GM18867 (cell line): ENCODE measurements around the gene WFIKKN2.

Experiments used
- ATAC-seq: cut with Tn5 transposase; IDR thresholded peaks from one replicate; pipeline ENCODE4 v1.9.1; 2021; ENCODE audit warnings: mild to moderate bottlenecking, moderate library complexity; ENCODE audit not compliant: unreplicated experiment

WFIKKN2 gene

DNA sequence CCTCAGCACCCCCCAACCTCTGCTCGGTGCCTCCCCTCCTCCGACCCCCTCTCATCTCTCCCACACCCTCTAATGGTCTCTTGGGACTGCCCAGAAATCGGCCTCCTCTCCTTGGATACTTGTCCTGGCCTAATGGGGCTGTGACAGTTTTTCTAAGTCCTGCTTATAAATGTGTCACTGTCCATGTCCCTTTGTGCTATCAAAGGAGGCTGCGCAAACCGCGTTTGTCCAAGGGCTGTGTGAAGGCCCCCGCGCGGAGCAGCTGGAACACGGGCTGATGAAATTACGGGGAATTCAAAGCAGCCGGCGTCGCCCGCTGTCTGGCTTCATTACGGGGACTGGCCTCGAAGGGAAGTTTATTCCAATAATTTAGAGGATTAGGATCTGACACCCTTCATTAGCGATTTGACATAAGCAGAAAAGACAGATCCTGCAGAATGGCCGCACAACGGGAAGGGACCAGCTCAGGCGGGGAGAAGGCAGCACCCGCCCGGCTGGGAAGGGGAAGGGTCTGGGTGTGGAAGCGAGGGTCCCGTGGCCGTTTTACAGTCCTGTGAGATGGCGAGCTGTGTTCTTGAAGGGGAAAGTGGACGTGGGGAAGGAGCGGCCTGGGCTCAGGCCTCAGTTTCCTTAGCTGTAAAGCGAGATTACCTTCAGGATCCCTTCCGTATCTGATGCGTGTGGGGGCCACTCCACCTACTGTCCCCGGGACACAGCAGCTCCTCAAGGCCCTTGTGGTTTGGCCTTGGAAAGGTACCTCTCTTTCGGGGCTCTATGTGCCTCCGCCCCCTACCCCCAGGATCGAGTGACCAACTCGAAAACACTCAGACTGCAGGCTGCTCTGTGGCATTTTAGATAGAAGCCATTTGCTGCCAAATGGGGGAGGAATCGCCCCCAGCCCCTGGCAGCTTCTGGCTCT lies 1.6 kb upstream of the WFIKKN2 start:
- ATAC-seq = no peak

DNA sequence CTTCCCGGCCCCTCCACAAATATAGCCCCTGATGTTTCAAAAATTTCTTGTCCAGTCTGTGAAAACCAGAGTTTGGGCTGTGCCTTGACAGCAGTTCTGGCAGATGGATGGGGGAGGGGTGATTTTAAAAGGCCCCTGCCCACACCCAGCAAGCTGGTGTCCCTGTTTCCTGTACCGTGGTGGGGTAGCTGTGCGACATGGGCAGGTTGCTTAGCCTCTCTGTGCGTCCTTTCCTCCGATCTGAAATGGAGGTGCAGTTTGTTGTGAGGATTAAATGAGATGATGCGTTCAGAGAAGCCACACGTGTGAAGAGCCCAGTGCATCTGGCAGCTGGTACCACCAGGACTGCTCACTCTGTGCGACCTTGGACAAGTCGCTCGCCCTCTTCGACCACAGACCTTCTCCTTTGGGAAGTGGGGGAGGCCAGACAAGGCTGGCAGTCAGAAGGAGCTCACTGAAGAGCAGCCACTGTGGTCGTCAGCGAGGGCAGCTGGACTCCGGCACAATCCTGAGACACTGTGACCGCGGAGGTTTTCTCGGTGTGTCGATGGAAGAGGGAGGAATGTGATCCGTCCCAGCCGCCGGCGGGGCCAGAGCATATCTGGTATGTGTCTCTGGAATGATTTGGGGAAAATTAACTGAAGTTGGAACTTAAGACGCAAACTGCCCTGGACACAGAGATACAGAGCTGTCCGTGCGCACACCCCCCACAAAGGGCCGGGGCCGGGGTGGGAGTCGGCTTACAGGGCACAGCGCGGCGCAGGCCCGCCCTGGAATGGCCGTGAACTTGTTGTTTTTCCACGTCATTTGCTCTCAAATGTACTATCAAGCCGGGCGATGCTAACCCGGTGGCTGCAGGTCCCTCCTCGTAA lies 721 bp upstream of the WFIKKN2 start:
- ATAC-seq = no peak

DNA sequence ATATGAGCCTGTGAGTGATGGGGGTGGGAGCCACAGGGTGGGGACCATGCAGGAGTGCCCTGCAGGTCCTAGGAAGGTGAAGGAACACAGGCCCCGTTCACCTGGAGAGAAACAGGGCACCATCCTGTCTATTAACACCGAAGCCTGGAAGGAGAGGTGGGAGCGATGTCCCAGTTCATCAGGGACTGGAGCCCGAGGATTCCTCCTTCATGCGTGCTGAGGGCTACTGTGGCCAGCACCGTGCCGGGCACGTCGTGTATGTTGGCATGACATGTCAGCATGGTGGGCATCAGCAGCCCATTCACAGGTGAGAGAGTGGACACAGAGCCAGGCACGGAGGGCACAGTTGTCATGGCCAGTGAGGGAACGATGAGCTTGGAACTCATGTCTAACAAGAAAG lies 1.4 kb downstream of the WFIKKN2 start:
- ATAC-seq = no peak

DNA sequence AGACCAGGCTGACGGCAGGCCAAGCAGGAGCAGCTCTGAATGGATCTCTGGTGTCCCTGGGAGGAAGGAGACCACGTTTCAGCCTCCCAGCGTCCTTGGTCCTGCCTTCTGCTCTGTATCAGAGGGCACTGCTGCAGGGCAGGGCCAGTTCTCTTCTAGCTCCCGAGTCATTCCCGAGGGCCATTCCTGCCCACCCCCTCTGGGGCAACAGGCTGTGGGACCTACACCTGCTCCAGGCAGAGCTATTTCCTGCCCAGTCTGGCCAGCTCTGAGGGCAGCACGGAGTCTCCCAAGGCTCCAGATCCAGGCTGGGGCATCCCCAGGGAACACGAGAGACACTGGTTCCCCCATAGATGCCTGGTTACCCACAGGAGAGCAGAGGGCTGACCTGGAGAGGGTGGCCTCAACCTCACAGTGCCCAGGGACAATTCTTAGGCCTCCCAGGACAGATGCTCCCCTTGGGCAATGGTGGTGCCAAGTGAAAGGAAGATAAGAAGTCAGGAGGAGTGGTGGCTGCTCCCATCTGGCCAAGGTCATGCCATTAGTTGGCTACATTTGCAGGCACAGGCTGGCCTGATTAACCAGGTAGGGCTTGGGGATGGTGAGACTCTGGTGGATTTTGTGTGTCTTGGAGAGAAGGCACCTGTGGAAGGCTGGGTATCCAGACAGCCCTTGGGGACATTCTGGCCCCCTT lies 2.0 kb downstream of the WFIKKN2 start:
- ATAC-seq = no peak

DNA sequence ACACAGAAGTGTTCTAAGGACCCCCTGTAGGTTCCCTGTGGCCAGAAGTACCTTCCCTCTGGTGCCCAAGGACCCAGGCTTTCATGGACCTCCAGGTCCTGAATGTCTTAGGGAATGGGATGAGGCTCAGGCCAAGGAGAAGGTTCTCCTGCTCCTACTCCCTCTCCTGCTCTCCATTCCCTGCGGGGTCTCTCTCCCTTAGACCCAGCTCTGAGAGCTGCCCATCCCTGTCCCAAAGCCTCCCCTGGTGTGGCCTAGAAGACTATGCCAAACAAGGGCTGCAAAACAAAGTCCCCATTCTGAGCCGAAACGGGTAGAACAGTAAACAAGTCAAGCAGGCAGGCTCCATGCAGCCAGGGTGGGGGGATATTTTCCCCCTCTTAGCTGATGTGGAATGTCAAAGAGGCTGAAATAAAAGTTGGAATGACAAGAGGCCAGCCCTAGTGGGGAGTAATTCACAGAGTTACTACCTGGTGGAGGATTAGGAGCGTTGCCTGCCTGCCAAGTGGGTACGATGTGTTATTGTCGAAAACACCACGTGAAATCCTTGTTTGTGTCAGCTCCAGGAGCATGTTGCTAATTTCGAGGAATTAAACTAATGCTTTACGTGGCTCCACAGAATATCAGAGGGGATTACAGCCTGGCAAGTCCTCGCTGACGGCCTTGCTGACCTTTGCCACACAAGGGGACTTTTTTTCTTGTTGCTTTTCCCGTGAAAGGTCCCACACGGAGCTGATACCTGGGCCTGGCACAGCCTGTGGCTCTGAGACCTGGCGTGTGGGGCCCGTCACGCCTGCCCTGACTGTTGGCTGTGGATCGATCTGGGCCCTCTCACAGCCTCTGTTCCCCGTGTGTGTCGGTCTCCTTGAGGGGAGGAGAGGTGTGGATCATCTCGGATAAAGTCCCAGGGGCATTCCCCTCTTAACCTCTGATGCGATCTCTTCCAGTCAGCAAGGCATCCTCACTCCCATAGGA lies 2.9 kb downstream of the WFIKKN2 start:
- no peak for ATAC-seq

DNA sequence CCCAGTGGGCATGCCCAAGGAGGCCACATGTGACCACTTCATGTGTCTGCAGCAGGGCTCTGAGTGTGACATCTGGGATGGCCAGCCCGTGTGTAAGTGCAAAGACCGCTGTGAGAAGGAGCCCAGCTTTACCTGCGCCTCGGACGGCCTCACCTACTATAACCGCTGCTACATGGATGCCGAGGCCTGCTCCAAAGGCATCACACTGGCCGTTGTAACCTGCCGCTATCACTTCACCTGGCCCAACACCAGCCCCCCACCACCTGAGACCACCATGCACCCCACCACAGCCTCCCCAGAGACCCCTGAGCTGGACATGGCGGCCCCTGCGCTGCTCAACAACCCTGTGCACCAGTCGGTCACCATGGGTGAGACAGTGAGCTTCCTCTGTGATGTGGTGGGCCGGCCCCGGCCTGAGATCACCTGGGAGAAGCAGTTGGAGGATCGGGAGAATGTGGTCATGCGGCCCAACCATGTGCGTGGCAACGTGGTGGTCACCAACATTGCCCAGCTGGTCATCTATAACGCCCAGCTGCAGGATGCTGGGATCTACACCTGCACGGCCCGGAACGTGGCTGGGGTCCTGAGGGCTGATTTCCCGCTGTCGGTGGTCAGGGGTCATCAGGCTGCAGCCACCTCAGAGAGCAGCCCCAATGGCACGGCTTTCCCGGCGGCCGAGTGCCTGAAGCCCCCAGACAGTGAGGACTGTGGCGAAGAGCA lies 4.4 kb downstream of the WFIKKN2 start:
- no peak for ATAC-seq

DNA sequence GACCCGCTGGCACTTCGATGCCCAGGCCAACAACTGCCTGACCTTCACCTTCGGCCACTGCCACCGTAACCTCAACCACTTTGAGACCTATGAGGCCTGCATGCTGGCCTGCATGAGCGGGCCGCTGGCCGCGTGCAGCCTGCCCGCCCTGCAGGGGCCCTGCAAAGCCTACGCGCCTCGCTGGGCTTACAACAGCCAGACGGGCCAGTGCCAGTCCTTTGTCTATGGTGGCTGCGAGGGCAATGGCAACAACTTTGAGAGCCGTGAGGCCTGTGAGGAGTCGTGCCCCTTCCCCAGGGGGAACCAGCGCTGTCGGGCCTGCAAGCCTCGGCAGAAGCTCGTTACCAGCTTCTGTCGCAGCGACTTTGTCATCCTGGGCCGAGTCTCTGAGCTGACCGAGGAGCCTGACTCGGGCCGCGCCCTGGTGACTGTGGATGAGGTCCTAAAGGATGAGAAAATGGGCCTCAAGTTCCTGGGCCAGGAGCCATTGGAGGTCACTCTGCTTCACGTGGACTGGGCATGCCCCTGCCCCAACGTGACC lies 5.0 kb downstream of the WFIKKN2 start:
- ATAC-seq = no peak

DNA sequence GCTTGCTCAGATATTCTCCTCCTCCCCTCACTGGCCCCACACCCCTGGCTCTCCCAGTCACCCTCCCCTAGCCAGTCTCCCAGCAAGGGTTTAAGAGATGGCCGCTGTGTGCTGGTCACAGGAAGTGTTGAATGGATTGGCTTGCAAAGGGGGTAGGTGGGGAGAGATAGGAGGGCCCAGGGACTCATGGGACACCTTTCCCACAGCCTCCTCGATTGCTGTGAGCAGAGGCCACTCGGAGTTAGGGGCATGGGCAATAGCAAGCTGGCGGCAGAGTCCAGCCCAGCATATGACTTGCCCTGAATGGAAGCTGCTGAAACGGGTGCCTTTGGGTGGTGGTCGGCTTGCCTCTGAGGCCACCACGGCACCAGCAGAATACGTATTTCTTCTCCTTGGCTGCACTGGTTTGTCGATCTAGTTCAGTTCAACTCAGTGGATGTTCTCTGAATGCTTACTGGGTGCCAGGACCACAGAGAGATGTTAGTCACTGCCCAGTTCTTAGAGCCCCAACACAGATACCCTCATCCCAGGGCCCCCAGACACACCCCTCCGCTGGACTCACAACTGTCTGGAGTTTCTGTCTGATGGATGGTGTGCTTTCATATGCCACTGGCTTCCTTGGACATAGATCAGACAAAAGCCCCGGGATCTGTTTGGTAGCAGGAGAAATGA lies 6.0 kb downstream of the WFIKKN2 start:
- no peak for ATAC-seq

DNA sequence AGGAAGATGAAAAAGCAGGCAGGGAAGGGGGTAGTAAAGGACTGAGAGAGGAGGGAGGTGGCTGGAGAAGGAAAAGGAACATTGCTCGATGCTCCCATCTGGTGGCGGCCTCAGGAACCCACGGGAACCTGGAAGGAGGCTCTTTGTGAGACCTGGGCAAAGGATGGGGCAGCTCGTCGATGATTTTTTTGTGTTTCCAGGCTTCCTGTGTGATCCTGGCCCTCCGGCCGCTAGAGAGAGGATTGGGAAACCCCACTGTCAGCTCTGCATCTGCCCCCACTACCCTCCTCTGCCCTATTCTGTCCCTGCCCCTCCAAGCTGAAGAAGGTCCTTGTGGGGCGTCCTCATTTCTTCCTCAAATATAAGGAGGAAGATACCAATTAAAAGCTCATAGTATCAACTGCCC lies 6.6 kb downstream of the WFIKKN2 start:
- no peak for ATAC-seq

DNA sequence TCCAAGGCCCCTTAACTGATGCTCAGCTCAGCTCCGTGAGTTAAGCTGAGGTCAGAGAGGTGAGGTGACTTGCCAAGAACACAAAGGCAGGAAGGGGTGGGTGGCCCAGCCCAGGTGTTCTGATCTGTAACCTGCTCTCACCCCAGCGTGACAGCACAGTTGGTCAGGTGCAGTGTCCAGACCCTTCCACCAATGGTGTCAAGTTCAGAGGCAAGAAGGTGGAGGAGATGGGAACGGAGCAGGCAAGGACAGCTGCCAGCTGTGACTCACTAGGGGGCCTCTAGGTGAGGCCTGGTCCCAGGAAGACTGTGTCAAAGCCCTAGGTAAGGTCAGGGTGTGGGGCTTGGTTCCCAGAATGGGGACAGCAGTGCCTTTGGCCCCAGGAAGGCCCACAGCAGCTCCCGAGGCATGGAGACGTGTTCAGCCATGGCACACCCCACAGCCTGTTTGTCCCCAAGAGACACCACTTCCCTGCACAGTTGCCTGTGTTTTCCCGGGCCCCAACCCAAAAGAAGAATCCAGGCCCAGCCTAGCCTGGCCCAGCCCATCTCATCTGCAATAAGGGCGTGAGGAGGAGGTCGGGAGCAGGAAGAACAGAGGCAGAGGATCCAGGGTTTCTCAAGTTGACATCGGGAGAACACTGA lies 7.2 kb downstream of the WFIKKN2 start:
- ATAC-seq = no peak

DNA sequence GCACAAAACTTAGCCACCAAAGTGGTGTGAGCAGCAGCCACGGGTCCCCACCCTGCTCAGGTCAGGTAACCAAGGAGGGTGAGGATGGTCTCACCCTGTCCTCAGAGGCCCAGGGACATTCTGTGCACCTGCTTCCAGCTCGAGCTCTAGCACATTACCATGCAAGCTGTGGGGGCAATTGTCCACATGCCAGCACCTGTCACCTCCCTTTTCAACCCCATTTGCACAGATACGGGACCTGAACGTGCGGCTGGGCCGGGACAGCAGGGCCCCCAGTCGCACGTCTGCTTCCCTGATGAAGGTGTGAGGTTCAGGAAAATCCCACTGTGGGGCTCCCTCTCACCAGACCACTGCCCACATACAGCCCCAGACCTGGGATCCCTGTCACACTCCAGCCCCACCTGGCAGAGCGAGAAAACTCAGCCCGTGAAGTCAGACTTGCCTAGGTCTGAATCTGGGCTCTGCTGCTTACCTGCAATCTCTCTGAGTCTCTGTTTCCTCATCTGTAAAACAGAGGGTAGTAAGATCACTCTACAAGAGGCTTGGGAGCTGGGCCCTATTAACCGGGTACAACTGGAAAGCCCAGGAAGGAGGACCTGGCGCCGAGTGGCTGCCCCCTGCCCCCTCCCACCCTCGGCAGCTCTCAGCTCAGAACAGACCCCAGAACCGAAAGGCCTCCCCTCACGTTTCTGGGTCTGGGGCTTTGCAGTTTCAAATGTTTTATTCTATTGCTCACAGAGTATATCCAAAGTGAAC lies 7.9 kb downstream of the WFIKKN2 start:
- ATAC-seq = no peak

DNA sequence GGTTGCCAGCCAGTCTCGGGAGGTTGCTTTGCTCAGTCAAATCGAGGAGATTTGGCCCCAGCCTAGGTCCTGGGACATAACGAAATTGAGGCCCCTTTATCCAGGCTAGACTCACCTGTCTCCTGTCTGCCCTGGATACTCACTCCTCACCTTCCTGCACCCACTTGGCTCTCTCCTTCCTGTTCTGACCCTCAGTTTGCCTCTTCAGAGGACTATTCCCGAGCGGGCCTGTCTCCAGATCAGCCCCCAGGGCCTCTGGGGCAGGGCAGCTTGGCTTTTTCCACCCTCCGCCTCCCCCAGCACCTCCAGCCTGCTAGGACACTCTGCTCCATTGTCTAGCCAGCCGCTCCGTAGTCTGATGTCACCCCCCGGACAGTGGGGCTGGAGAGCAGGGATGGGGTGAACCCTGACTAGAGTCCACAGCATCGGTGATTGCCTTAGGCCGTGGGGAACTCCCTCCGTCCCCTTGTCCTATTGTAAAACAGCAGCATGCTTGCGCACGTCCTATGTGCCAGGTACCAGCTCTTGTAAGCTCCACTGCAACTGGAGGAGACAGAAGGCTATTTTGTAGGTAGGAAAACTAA lies 8.8 kb downstream of the WFIKKN2 start:
- ATAC-seq = no peak

DNA sequence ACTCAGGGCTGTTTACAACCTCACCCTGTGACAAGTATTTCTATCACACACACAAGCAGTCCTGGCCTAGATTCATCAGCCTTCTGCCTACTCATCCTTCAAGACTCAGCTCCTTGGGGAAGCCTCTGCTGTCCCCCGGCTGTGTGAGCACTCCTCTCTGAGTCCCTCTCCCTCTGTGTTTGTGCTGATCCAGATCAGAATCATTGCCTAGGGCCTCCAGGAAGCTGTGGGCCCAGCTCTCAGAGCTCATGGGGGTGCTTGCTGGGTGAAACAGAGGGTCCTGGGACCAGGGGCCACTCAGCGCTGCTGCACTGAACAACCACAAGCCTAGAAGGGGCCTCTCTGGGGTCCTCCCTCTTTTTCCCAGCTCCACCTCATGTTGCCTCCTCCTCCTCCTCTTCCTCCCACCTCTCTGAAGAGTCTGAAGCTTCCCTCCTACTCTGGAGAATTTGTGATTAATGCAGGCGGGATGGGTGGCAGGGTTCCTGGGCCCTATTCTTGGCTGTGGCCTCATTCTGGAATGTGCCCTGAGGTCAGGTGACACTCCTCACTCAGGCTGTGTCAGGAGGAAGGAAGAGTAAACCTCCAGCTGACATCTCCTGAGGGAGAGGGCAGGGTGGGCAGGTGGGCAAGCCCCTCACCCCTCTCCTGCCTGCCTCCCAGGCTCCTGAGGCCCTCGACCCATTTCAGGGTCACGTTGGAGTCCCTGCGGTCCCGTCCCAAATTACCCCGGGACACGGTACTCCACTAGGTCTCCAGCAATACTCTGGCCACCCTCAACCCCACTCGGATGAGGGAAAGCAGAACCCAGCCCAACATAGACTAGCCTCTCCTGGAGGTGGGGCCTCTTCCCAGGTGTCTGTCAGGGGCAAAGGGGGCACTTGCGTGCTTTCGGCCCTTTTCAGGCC lies 10.1 kb downstream of the WFIKKN2 start:
- ATAC-seq = no peak

DNA sequence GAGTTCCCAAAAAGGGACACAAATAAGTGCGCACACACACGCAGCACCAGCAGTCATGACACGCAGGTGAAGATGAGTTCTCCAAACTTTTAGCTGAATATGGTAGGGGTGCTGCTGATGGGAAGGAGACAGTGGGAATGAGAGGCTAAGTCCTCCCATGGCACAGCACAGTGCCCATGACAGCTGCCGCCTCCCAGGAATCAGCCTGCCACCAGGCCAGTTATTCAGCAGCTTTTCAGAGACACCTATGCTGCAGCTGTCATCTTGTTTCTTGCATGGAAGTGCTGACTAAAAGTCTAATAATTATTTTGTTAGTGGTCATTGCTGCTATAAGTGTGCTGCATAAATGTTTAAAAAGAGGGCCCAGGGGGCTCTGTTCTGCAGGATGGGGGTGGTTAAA lies 12.2 kb downstream of the WFIKKN2 start:
- no peak for ATAC-seq

DNA sequence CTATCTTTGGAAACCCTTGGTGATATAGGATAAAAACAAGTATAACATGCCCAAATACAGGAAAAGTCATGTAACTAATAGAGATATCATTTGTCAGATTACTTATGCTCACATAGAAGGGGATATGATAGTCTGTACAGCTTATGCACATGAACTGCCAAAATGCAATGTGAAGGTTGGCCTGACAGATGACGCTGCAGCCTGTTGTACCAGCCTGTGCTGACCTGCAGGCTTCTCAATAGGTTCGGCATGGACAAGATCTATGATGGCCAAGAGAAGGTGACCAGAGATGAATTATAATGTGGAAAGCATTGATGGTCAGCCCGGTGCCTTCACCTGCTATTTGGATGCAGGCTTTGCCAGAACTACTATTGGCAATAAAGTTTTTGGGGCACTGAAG lies 12.7 kb downstream of the WFIKKN2 start:
- ATAC-seq = no peak

DNA sequence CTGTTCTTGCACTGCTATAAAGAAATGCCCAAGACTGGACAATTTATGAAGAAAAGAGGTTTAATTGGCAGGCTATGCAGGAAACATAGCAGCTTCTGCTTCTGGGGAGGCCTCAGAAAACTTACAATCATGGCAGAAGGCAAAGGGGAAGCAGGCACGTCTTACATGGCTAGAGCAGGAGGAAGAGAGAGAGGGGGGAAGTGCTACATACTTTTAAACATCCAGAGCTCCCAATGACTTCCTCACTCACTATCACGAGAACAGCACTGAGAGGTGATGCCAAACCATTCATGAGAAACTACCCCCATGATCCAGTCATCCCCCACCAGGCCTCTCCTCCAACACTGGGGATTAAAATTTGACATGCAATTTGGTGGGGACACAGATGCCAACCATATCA lies 13.3 kb downstream of the WFIKKN2 start:
- no peak for ATAC-seq
